GM18526 (cell line): ENCODE results near the gene NKAP.

ENCODE experiments used
- POLR2A ChIP-seq: IDR thresholded peaks from 3 replicates; pipeline ENCODE4 v1.6.1; 2011; ENCODE audit not compliant: insufficient read length; ENCODE audit errors: extremely low read depth

Gene NKAP

DNA sequence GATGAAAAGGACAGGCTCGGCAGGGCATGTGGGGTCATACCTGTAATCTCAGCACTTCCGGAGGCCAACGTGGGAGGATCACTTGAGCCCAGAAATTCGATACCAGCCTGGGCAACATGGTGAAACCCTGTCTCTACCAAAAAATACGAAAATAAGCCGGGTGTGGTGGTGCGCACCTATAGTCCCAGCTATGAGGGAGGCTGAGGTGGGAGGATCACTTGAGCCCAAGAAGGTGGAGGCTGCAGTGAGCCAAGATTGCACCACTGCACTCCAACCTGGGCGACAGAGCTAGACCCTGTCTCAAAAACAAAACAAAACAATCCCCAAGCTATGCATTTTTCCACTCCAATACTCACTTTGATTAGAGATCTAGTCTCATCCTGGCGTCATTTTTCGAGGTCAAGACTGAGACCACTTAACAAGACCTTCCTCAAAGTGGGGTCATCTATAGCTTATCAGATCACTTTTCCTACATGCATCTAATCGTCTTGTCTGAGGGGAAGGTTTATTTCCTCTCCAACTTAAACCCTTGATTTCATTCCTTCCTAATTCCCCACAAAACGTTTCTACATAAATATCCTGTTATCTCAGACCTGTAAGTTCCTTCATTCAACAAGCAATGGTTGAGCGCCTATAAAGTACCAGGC, 1.3 kb downstream of the NKAP start:
- TF ChIP-seq POLR2A = no peak

DNA sequence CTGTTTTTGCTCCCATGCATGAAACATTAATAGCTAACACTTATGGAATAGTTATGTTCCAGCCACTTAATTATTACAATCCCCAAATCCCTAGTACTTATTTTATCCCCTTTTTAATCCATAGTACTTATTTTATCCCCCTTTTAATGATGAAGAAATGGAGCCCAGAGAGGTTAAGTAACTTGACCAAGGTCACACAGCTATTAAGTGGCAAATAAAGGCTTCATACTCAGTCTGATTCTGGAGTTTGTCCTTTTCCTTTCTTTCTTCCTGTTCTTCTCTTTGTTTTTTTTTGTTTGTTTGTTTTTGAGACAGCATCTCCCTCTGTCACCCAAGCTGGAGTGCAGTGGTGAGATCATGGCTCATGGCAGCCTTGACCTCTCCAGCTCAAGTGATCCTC, 2.2 kb downstream of the NKAP start:
- TF ChIP-seq POLR2A = no peak

DNA sequence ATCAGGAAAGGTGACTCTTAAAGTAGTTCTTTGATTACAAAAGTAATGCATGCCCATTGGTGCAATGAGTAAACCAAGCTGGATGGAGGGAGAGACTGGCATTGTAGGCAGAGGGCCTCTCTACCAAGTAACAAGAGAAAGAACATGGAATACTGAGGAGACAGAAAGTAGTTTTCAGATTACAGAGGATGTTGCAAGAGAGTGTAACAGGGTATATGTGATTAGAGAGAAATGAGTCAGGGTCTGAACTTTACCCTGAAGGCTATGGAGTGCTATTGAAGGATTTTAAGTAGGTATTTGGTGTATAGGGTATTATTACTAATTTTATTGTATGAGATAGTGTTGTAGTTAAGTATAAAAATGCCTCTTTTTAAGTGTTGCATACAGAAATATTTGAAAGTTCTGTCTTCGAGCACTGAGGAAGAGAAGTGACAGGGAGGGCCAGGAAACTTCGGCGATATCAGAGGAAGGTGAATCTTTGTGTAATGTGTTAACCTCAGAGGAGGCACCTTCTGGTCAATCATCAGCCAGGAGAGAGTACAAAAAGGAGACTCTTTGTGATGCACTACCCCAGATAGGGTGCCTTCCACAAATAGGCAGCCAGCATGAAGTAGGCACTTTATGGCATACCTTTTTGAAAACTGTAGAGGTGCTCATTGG, 8.2 kb downstream of the NKAP start:
- TF ChIP-seq POLR2A = no peak

DNA sequence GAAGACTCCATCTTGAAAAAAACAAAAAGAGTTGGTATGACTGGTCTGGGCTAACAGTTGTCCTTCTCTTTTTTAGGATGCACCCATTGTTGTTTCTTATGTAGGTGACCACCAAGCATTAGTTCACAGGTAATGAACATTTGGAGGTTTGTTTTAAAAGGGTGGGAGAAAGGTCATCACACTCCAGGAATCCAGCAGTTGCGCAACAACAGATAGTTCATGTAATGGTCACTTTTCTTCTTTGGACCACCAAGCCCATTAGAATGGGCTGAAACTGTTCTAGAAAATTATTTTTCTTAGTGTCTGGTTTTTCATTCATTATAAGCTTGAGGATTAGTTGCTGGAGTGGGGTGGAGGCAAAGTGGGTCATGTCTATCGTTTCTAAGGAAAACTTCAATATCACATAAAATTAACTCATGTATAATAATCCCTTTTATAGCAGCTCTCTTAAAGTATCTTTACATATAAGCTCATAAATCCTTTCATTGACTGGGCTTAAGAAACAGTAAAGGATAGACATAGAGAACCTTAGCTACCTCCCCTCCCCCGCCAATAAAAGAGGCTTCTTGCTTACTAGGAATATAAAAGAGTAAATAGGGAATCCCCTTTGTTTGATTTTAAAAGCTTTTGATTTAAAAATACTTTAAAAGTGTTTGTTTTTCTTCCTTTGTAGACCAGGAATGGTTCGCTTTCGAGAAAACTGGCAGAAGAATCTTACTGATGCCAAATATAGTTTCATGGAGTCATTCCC, 23.5 kb downstream of the NKAP start:
- TF ChIP-seq POLR2A = no peak

DNA sequence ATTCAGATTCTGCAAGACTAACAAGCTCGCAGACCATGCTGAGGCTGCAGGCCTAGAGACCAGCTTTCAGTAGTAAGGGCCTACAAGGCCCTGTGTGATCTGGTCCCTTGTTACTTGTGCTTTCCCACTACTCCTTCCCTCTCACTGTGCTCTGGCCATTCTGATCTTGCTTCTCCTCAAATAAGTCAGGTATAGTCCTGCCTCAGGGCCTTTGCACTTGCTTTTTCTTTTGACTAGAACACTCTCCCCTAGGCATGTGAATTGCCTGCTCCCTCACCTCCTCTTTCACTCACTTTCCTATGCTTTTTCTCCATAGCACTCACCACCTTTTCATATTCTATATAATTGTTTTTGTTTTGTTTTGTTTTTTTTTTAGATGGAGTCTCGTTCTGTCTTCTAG, 25.7 kb downstream of the NKAP start:
- TF ChIP-seq POLR2A = no peak

DNA sequence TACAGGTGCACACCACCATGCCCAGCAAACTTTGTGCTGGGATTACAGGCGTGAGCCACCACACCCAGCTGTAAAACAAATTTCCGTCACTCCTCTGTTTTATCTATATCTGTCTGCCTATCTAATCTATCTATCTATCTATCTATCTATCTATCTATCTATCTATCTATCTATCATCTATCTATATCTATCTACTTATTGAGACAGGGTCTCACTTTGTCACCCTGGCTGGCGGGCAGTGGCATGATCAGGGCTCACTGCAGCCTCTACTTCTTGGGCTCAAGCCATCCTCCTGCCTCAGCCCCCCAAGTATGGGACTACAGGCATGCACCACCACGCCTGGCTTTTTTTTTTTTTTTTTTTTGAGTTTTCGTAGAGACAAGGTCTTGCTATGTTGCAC, 27.2 kb downstream of the NKAP start:
- TF ChIP-seq POLR2A = no peak

DNA sequence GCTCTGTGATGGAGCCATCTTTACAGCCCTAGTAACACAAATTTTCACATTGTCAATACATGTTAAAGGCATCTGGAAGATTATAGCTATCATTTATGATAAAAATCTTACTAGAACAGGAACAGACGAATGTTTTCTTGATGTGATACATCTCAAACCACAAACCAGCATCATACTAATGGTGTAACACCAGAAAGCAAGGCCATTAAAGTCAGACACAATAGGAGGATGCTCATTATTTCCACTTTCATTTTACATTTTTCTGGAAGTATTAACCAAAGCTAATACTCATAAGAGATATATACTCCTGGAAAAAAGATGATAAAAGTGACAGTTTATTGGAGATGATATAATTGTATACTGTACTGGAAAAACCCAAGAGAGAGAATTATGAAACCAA, 42.6 kb downstream of the NKAP start:
- no peak for TF ChIP-seq POLR2A

DNA sequence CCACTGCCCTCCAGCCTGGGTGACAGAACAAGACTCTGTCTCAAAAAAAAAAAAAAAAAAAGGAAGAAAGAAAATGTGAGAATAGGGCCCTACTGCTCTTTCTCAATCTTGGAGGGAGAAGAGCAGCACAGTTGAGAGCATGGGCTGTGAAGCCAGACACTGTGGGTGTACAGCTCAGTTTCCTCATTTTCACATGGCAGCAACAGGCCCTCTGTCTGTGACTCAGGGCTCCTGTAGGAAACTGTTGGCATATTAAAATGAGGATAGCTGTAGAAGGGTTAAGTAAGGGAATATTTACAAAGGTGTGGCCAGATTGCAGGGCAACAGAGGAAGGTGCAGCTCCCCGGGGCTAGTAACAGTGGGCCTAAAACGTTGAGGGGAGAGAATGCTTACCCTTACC, 44.4 kb downstream of the NKAP start:
- no peak for TF ChIP-seq POLR2A

DNA sequence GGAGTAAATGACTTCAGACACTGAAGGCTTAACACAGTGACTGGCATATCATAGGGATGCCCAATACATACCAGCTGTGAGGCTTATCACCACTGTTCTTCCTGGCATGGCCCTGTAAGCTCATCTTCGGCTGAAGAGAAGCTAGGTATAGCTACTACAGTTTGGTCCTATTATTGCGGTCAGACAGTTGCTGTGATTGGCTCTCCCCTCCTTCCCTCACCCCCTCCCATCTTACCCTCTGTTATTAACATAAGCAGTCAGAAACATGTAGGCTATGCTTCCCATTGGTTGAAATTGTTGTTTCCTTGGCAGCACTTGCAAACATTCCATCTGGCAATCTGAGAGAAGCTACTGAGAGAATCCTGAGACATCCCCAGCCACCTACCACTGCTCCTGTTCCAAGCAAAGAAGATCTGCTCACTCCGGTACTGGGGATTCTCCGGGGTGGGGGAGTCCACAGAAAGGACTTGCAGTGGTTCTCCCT, 47.7 kb downstream of the NKAP start, which contains the start of gene AKAP14:
AKAP14 (plus strand) TSS at position 51 of the 484 bp plus-strand sequence. CDS start 7,331 bp downstream, outside the sequence.
- no peak for TF ChIP-seq POLR2A

DNA sequence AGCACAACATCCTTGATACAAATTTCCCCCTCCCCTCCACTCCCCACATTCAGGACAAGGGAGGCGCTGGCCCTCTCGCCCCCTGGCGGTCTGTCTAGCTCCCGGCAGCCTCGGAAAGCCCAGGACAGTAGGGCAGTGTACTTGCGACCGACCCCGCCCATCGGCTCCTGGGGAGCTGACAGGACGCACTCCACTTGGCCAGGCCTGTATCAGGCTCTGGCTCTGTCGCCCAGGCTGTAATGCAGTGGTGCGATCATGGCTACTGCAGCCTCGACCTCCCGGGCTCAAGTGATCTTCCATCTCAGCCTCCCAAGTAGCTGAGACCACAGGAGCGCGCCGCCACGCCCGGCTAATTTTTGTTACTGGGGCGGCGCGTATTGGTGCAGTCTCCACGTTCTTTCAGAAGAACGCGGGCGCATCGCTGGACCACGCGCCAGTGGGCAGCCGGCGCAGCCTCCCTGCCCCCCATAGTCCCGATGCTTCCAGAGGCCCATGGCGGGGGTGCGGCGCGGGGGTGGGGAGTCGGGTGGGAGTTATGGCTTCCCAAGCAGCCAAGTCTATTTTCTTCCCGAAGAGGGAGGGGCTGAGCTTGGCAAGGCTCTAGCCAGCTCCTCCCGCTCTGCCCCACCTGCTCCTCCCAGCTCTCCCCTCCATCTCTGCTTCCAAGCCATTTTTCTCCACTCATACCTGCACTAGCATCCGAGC, 55.7 kb downstream of the NKAP start:
- no peak for TF ChIP-seq POLR2A

DNA sequence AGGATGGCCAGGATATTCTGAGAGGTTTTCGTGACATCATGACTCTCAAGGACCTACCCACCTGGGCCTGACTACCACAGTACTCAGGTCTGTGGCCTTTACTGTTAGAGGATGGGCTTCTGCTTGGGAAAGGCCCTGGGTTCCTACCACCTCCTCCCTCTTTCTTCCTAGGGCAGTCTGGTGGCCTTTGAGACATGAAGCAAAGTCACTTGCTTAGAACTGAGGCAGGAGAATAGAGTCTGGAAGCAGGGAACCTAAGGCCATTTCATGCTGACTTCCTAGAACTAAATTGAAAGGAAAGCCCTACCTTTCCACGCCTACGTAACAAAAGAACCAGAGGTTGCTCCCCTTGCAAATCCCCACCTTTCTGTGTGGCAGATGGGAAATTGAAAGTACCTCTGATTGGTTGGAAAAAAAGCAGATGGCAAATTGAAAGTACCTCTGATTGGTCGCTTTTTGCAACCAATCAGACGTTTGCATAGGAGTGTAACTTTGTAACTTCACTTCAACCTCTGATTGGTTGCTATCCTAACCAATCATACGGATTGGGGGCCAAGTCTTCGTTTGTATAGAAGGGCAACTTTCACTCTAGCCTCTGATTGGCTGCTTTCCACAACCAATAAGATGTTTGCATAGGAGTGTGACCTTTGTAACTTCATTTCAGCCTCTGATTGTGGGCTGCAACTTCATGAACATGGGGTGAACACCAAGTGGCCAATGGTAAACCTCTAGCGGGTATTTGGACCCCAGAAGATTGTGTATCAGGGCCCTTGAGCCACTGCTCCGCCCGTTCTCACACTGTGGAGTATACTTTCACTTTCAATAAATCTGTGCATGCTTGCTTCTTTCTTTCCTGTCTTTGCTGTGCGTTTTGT, 57.8 kb downstream of the NKAP start:
- TF ChIP-seq POLR2A = no peak

DNA sequence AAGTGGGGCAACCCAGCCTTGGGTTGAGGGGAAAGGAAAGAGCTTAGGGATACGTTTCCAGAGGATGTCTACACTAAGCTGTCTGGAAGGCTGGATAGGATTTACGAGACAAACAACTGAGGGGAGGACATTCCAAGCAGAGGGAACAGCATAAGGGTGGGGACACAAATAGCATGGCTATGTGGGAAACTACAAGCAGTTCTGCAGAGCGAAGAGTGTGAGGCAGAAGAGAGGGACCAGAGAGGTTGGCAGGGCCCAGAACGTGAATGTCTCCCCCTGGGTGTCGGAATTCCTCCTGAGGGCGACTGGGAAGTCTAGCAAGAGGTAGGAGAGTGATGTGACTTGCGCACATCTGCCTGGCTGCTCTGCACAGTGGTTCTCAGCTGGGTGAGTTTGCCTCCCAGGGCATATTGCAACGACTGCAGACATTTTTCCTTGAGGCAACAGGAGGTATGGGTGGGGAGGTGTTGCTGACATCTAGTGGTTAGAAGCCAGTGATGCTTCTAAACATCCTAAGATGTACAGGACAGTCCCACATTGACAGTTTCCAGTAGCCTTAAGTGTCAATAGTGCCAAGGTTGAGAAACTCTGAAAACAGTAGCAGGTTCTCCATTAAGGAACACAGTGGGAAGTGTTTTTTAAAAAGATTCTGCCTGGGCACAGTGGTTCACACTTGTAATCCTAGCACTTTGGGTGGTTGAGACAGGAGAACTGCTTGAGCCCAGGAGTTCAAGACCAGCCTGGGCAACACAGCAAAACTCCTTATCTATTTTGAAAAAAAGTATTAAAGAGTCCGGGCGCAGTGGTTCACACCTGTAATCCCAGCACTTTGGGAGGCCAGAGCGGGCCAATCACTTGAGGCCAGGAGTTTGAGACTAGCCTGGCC, 62.8 kb downstream of the NKAP start:
- TF ChIP-seq POLR2A = no peak

DNA sequence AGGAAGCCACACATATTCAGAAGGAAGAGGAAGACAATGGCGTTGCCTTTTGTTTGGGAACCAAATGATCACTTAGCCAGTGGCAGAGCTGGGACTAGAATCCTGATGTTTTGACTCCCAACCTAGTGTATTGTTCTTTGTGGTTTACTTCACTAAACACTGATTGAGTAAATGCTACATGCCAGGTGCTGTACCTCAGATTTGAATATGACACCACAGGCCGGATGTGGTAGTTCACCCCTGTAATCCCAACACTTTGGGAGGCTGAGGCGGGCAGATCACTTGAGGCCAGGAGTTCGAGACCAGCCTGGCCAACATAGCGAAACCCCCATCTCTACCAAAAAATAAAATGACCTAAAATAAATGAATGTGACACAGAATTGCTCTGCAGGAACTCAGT, 63.5 kb downstream of the NKAP start:
- TF ChIP-seq POLR2A = no peak

DNA sequence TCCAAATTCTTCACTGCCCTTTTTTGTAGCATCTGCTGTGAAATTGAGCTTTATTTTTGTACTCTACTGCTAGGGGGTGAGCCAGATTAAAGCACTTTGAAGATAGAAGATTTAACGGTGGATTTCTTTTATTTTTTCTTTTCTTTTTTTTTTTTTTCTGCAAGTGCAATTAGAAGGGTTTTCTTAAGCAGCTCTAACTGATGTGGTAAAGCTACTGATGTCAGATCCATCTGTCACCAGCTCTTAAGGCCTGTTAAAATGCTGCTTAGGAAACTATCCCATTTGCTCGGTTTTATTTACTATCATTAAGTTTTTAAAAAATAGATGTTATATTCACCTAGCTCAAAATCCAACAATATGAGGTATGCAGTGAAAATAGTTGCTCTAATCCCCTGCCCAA, 64.8 kb downstream of the NKAP start:
- no peak for TF ChIP-seq POLR2A
